Choroid plexus epithelial cell (primary cell): ENCODE data around the gene CD6.

Experiments used
- DNase-seq: peaks from one replicate; pipeline ENCODE4 v3.0.0-alpha.2; 2010; ENCODE audit warnings: low read depth
- H3K4me3 ChIP-seq: 2 replicates; pipeline ENCODE4 v1.5.1; 2011; ENCODE audit warnings: low read depth, mild to moderate bottlenecking, control low read depth, low read length, moderate library complexity
- TF ChIP-seq, protein P1 (sequence below): conservative IDR thresholded peaks from 2 replicates; pipeline ENCODE4 v1.5.1; 2011; ENCODE audit warnings: low read depth, mild to moderate bottlenecking, control low read depth, inconsistent platforms, low read length, moderate library complexity

CD6 gene

GRCh38 chr11:60939301-60939700 is 32.2 kb upstream of the CD6 start:
- TF ChIP-seq, protein P1, sequence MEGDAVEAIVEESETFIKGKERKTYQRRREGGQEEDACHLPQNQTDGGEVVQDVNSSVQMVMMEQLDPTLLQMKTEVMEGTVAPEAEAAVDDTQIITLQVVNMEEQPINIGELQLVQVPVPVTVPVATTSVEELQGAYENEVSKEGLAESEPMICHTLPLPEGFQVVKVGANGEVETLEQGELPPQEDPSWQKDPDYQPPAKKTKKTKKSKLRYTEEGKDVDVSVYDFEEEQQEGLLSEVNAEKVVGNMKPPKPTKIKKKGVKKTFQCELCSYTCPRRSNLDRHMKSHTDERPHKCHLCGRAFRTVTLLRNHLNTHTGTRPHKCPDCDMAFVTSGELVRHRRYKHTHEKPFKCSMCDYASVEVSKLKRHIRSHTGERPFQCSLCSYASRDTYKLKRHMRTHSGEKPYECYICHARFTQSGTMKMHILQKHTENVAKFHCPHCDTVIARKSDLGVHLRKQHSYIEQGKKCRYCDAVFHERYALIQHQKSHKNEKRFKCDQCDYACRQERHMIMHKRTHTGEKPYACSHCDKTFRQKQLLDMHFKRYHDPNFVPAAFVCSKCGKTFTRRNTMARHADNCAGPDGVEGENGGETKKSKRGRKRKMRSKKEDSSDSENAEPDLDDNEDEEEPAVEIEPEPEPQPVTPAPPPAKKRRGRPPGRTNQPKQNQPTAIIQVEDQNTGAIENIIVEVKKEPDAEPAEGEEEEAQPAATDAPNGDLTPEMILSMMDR: no peak
- DNase-seq: no peak
- no peak overlapping the region for H3K4me3 ChIP-seq

- peak; percentile 75 for DNase-seq
- no peak overlapping the region for H3K4me3 ChIP-seq
- TF ChIP-seq, protein P1: no peak
These were observed 31.6 kb upstream of the CD6 start for GRCh38 chr11:60939855-60940254.

GRCh38 chr11:60941371-60942119 is 29.9 kb upstream of the CD6 start:
- DNase-seq: no peak
- TF ChIP-seq, protein P1: no peak
- H3K4me3 ChIP-seq: no peak overlapping the region

GRCh38 chr11:60942219-60942618 is 29.3 kb upstream of the CD6 start:
- no peak for DNase-seq
- TF ChIP-seq, protein P1: no peak
- H3K4me3 ChIP-seq: no peak overlapping the region

DNA sequence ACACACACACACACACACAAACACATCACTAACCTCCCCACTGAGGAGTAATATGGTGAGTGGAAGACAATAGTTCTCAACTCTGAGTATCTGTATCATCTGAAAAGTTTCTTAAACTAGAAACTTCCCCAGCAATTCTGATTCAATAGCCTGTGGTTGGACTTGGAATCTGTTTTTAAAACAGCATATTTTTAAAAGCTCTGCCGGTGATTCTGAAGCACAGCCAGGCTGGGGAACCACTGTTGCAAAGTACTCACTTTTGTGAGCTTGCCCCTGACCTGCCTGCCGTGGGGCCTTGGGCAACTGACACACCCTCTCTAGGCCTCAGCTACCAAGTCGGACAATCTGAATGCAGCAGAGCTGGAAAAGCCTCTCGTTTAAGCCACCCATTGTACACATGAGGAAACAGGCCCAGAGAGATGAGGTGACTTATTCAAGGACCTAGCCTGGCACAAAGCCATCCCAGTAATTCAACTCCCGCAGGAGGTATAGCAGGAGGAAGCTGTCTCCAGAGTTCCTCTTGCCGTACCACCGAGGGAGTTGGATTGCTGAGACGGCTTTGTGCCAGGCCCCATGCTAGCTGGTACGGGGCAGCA is 28.4 kb upstream of the CD6 start:
- TF ChIP-seq, protein P1: no peak
- DNase-seq: peak; percentile 51
- no peak overlapping the region for H3K4me3 ChIP-seq

DNA sequence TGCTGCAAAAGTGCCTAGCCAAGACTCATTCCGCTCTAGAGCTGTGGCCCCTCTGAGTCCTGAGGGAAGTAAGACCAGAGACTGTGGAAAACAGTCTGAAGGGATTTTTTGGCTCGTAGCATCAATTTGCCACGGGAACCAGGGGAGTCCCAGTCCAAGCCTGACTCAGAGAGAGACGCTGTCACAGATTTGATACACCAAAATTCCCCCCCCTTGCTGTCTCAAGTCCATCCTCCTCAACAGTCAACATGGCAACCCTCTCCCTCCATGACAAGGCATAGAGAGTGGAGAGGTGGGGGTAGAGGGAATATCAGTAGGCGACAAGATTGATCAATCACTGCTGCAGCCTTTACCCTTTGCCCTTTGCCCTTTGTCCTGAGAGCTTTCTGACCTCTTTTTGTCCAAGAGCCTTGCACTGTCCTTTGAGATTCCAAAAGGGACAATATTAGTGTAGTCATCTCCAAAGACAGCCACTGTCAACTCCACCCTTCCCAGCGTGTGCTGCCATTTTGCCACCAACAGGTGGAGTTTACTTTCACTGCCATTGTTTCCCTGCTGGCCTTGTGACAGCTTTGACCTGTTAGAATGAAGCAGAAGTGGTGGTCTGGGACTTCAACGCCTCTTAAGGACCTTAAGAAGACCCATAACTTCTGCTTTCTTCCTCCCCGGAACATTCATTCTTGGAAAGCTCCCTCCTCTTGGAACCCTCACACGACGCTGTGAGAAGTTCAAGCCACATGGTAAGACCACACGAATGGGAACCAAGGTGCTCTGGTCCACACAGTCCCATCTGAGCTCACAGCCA is 26.8 kb upstream of the CD6 start:
- TF ChIP-seq, protein P1: peak; percentile 31
- no peak for DNase-seq
- H3K4me3 ChIP-seq: no peak overlapping the region
